ENCODE results near the gene DNAJC16. TPM values are rescaled to one million over a fixed set of nuclear protein-coding genes. Genes with fewer than 3 reads are reported as not detected.

DNAJC16 gene
- total RNA-seq, 2 donors from 2014 or later, result 11.2 to 14.5 TPM

- Histone ChIP-seq H3K9me3 (no peaks in the 10 kb centered on the region), H3K36me3 (no peaks in the 10 kb centered on the region), H3K27me3 (no peaks in the 10 kb centered on the region), H3K4me1 (peaks cover 0 to 54% of the 10 kb centered on the region in 2 donors), H3K27ac (peak overlapping the region; percentile 98 to 99), H3K4me3 (peak overlapping the region; percentile 83 to 91)
- no peak for TF ChIP-seq CTCF (IDR thresholded peaks at IDR 0.05)
- no peak for DNase-seq (ENCODE audit: low spot score)
These were observed 92.2 kb downstream of the DNAJC16 start for GRCh38 chr1:15618655-15619525.

- H3K4me3 ChIP-seq, result peak overlapping the region in 1 of 2 donors; percentile 1
- H3K36me3 ChIP-seq, result no peaks in the 10 kb centered on the region
- no peak for DNase-seq (ENCODE audit: low spot score)
- no peaks in the 10 kb centered on the region for H3K9me3 ChIP-seq
- H3K27me3 ChIP-seq, result no peaks in the 10 kb centered on the region
- peak overlapping the region; percentile 98 to 99 for H3K27ac ChIP-seq
- no peak for TF ChIP-seq CTCF (IDR thresholded peaks at IDR 0.05)
- H3K4me1 ChIP-seq, result peaks cover 0 to 65% of the 10 kb centered on the region in 2 donors
These were observed 93.5 kb downstream of the DNAJC16 start for GRCh38 chr1:15620155-15620545.

- no peak for TF ChIP-seq CTCF (IDR thresholded peaks at IDR 0.05)
- Histone ChIP-seq H3K27ac (peak overlapping the region; percentile 98 to 99), H3K27me3 (no peaks in the 10 kb centered on the region), H3K4me1 (peaks cover 0 to 73% of the 10 kb centered on the region in 2 donors), H3K4me3 (no peak overlapping the region), H3K9me3 (no peaks in the 10 kb centered on the region), H3K36me3 (no peaks in the 10 kb centered on the region)
- DNase-seq (ENCODE audit: low spot score), result no peak
These were observed 94.4 kb downstream of the DNAJC16 start for GRCh38 chr1:15620902-15621682.

DNA sequence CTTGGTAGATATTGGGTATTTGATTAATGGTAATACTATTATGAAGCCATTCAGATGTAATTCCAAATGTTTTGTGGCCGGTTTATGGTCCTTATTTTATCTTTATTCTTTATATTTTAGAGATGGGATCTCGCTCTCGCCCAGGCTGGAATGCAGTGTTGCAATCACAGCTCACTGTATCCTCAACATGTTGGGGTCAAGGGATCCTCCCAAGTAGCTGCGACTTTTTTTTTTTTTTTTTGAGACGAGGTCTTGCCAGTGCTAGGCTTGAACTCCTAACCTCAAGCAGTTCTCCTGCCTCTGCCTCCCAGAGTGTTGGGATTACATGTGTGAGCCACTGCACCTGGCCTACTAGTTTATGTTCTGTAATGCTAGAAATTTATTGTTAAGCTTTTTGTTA is 95.3 kb downstream of the DNAJC16 start:
- H3K27me3 ChIP-seq, result no peaks in the 10 kb centered on the region
- no peak for TF ChIP-seq CTCF (IDR thresholded peaks at IDR 0.05)
- H3K36me3 ChIP-seq, result peaks cover 5% of the 10 kb centered on the region
- peaks cover 0 to 74% of the 10 kb centered on the region in 2 donors for H3K4me1 ChIP-seq
- H3K9me3 ChIP-seq, result no peaks in the 10 kb centered on the region
- H3K4me3 ChIP-seq, result no peak overlapping the region
- DNase-seq (ENCODE audit: low spot score), result no peak
- peak overlapping the region; percentile 98 to 99 for H3K27ac ChIP-seq

GRCh38 chr1:15622712-15623373 is 96.2 kb downstream of the DNAJC16 start:
- H3K27ac ChIP-seq, result peak overlapping the region; percentile 98 to 99
- peaks cover 9% of the 10 kb centered on the region for H3K36me3 ChIP-seq
- H3K4me1 ChIP-seq, result peaks cover 0 to 83% of the 10 kb centered on the region in 2 donors
- DNase-seq (ENCODE audit: low spot score), result no peak
- TF ChIP-seq CTCF (IDR thresholded peaks at IDR 0.05), result no peak
- H3K9me3 ChIP-seq, result no peaks in the 10 kb centered on the region
- H3K27me3 ChIP-seq, result no peaks in the 10 kb centered on the region
- H3K4me3 ChIP-seq, result no peak overlapping the region
